ENCODE measurements around the gene AP2B1.

DNA sequence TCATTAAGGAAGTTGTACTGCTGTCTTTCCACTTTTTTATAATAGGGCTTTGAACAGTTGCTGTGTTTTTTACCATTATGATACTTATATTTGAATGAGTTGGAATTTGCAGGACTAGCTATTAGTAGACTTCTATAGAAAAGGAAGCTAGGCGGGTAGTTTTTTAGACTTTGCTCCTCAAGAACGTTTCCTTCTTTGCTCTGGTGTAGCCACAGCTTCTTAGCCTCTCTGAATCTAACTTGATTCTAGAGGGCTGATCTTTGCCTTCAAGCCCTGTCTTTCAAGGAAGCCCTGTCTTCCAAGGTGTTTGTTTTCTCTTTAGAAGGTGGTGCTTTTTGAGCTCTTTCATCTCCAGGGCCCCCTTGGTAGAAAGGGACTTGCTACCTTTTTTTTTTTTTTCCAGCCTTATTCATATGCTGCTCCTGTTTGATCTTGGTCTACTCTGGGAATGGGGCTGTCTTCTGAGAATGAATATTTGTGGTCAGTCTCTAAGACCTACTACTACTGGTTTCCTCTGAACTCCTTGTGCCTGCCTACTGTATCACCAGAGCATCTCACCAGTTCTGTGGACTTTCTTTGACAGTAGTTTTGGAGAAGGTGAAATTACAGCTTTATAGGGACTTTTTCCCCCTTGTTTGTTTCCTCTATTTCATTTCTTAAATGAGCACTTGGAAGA, 92.0 kb downstream of the AP2B1 start:
- TF ChIP-seq ZNF317 (CRISPR knock-in tag; IDR thresholded peaks at IDR 0.05; ENCODE audit: borderline replicate concordance, low read depth) = no peak
- TF ChIP-seq, protein P1, sequence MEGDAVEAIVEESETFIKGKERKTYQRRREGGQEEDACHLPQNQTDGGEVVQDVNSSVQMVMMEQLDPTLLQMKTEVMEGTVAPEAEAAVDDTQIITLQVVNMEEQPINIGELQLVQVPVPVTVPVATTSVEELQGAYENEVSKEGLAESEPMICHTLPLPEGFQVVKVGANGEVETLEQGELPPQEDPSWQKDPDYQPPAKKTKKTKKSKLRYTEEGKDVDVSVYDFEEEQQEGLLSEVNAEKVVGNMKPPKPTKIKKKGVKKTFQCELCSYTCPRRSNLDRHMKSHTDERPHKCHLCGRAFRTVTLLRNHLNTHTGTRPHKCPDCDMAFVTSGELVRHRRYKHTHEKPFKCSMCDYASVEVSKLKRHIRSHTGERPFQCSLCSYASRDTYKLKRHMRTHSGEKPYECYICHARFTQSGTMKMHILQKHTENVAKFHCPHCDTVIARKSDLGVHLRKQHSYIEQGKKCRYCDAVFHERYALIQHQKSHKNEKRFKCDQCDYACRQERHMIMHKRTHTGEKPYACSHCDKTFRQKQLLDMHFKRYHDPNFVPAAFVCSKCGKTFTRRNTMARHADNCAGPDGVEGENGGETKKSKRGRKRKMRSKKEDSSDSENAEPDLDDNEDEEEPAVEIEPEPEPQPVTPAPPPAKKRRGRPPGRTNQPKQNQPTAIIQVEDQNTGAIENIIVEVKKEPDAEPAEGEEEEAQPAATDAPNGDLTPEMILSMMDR (IDR thresholded peaks at IDR 0.05) = no peak
- TF ChIP-seq NR1H2 (CRISPR knock-in tag; IDR thresholded peaks at IDR 0.05) = no peak
- TF ChIP-seq, protein P2, sequence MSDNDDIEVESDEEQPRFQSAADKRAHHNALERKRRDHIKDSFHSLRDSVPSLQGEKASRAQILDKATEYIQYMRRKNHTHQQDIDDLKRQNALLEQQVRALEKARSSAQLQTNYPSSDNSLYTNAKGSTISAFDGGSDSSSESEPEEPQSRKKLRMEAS (CRISPR knock-in tag; IDR thresholded peaks at IDR 0.05) = no peak
- no peak for TF ChIP-seq SMAD3 (CRISPR knock-in tag; IDR thresholded peaks at IDR 0.05; ENCODE audit: borderline replicate concordance)
- TF ChIP-seq, protein P3, sequence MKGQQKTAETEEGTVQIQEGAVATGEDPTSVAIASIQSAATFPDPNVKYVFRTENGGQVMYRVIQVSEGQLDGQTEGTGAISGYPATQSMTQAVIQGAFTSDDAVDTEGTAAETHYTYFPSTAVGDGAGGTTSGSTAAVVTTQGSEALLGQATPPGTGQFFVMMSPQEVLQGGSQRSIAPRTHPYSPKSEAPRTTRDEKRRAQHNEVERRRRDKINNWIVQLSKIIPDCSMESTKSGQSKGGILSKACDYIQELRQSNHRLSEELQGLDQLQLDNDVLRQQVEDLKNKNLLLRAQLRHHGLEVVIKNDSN (CRISPR knock-in tag; IDR thresholded peaks at IDR 0.05) = no peak
- TF ChIP-seq NR3C1 (CRISPR knock-in tag; conservative IDR thresholded peaks at IDR 0.05; ENCODE audit: low read depth) = no peak
- TF ChIP-seq, protein P4, sequence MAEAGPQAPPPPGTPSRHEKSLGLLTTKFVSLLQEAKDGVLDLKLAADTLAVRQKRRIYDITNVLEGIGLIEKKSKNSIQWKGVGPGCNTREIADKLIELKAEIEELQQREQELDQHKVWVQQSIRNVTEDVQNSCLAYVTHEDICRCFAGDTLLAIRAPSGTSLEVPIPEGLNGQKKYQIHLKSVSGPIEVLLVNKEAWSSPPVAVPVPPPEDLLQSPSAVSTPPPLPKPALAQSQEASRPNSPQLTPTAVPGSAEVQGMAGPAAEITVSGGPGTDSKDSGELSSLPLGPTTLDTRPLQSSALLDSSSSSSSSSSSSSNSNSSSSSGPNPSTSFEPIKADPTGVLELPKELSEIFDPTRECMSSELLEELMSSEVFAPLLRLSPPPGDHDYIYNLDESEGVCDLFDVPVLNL (CRISPR knock-in tag; IDR thresholded peaks at IDR 0.05; ENCODE audit: borderline replicate concordance, low read depth) = no peak
- TF ChIP-seq, protein P5, sequence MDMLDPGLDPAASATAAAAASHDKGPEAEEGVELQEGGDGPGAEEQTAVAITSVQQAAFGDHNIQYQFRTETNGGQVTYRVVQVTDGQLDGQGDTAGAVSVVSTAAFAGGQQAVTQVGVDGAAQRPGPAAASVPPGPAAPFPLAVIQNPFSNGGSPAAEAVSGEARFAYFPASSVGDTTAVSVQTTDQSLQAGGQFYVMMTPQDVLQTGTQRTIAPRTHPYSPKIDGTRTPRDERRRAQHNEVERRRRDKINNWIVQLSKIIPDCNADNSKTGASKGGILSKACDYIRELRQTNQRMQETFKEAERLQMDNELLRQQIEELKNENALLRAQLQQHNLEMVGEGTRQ (CRISPR knock-in tag; IDR thresholded peaks at IDR 0.05) = no peak
- TF ChIP-seq FOXJ3 (CRISPR knock-in tag; IDR thresholded peaks at IDR 0.05; ENCODE audit: borderline replicate concordance) = no peak
- TF ChIP-seq, protein P6, sequence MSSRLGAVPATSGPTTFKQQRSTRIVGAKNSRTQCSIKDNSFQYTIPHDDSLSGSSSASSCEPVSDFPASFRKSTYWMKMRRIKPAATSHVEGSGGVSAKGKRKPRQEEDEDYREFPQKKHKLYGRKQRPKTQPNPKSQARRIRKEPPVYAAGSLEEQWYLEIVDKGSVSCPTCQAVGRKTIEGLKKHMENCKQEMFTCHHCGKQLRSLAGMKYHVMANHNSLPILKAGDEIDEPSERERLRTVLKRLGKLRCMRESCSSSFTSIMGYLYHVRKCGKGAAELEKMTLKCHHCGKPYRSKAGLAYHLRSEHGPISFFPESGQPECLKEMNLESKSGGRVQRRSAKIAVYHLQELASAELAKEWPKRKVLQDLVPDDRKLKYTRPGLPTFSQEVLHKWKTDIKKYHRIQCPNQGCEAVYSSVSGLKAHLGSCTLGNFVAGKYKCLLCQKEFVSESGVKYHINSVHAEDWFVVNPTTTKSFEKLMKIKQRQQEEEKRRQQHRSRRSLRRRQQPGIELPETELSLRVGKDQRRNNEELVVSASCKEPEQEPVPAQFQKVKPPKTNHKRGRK (CRISPR knock-in tag; IDR thresholded peaks at IDR 0.05; ENCODE audit: borderline replicate concordance) = no peak
- TF ChIP-seq MXD4 (CRISPR knock-in tag; IDR thresholded peaks at IDR 0.05; ENCODE audit: borderline replicate concordance) = no peak
- TF ChIP-seq, protein P7, sequence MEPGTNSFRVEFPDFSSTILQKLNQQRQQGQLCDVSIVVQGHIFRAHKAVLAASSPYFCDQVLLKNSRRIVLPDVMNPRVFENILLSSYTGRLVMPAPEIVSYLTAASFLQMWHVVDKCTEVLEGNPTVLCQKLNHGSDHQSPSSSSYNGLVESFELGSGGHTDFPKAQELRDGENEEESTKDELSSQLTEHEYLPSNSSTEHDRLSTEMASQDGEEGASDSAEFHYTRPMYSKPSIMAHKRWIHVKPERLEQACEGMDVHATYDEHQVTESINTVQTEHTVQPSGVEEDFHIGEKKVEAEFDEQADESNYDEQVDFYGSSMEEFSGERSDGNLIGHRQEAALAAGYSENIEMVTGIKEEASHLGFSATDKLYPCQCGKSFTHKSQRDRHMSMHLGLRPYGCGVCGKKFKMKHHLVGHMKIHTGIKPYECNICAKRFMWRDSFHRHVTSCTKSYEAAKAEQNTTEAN (CRISPR knock-in tag; IDR thresholded peaks at IDR 0.05) = no peak
